GM23338 (cell line): Measurements from ENCODE around the gene ARRB1. TPM values are rescaled to one million over a fixed set of nuclear protein-coding genes. Genes with fewer than 3 reads are reported as not detected.

Experiments used
- ATAC-seq: fragments of 200-7000 bp; cut with Tn5 transposase; 3 replicates; pipeline ENCODE4 v1.9.1; 2020
- DNase-seq: peaks from one replicate; pipeline ENCODE4 v3.0.0-alpha.2; 2015; ENCODE audit warnings: low spot score
- H2AFZ ChIP-seq: fragments of 200-600 bp; sonication (generic); 2 replicates; pipeline ENCODE4 v1.8.0; 2016; ENCODE audit warnings: antibody characterized with exemption, mild to moderate bottlenecking, moderate library complexity
- H3F3A ChIP-seq: fragments of 200-600 bp; sonication (generic); replicated peaks from 2 replicates; pipeline ENCODE4 v1.8.0; 2017; ENCODE audit warnings: antibody characterized with exemption, mixed run types, low read depth
- H3K27ac ChIP-seq: fragments of 200-600 bp; sonication (generic); 2 replicates; pipeline ENCODE4 v1.6.1; 2016; ENCODE audit warnings: low read depth
- H3K27me3 ChIP-seq: fragments of 200-600 bp; sonication (generic); 2 replicates; pipeline ENCODE4 v1.8.0; 2016; ENCODE audit warnings: mild to moderate bottlenecking, mixed run types, moderate library complexity; ENCODE audit not compliant: insufficient read depth
- H3K36me3 ChIP-seq: fragments of 200-600 bp; sonication (generic); 2 replicates; pipeline ENCODE4 v1.8.0; 2016; ENCODE audit warnings: mild to moderate bottlenecking; ENCODE audit not compliant: insufficient read depth
- H3K4me1 ChIP-seq: fragments of 200-600 bp; sonication (generic); 2 replicates; pipeline ENCODE4 v1.8.0; 2016; ENCODE audit warnings: mild to moderate bottlenecking, moderate library complexity; ENCODE audit not compliant: insufficient read depth
- H3K4me2 ChIP-seq: fragments of 200-600 bp; sonication (generic); 2 replicates; pipeline ENCODE4 v1.7.1; 2017; ENCODE audit warnings: mixed run types
- H3K4me3 ChIP-seq: fragments of 200-600 bp; sonication (generic); 2 replicates; pipeline ENCODE4 v1.6.1; 2016; ENCODE audit warnings: mixed run types
- H3K79me2 ChIP-seq: fragments of 200-600 bp; sonication (generic); replicated peaks from 2 replicates; pipeline ENCODE4 v1.8.0; 2017; ENCODE audit warnings: mild to moderate bottlenecking; ENCODE audit not compliant: insufficient read depth
- H3K9me2 ChIP-seq: fragments of 200-600 bp; sonication (generic); 2 replicates; pipeline ENCODE4 v1.8.0; 2017; ENCODE audit not compliant: insufficient read depth
- H4K20me1 ChIP-seq: fragments of 200-600 bp; sonication (generic); replicated peaks from 2 replicates; pipeline ENCODE4 v1.8.0; 2017; ENCODE audit warnings: mild to moderate bottlenecking; ENCODE audit not compliant: insufficient read depth
- H3K27ac Mint-ChIP-seq: 2 replicates; pipeline ENCODE4 v1.8.0; 2020; ENCODE audit warnings: inconsistent platforms, mild to moderate bottlenecking, moderate library complexity, mixed read lengths
- H3K27me3 Mint-ChIP-seq: 3 replicates; pipeline ENCODE4 v1.8.0; 2022; ENCODE audit warnings: low read depth, mild to moderate bottlenecking, moderate library complexity, mixed read lengths, inconsistent platforms; ENCODE audit not compliant: insufficient read depth, poor library complexity
- H3K36me3 Mint-ChIP-seq: 3 replicates; pipeline ENCODE4 v1.8.0; 2021; ENCODE audit warnings: low read depth, mild to moderate bottlenecking, inconsistent platforms, moderate library complexity, mixed read lengths
- H3K4me1 Mint-ChIP-seq: 3 replicates; pipeline ENCODE4 v1.8.0; 2020; ENCODE audit warnings: mild to moderate bottlenecking, inconsistent platforms, mixed read lengths
- H3K4me3 Mint-ChIP-seq: 3 replicates; pipeline ENCODE4 v1.8.0; 2021; ENCODE audit warnings: moderate library complexity, mild to moderate bottlenecking, inconsistent platforms, mixed read lengths
- H3K9me3 Mint-ChIP-seq: 3 replicates; pipeline ENCODE4 v1.8.0; 2020; ENCODE audit warnings: moderate library complexity, mild to moderate bottlenecking, inconsistent platforms, mixed read lengths
- CREB1 ChIP-seq: fragments of 250-450 bp; sonication (Bioruptor Pico); IDR thresholded peaks from 2 replicates; pipeline ENCODE4 v1.5.0; 2020; ENCODE audit warnings: low read depth, mild to moderate bottlenecking, moderate library complexity
- CTCF ChIP-seq, 2 experiments: fragments of 200-600 bp in 1 of 2; sonication (generic) in 1 of 2; conservative IDR thresholded peaks; 2 replicates each; pipeline versions ENCODE4 v1.5.1 to v1.6.1; 2016 to 2017; ENCODE audit warnings: antibody characterized with exemption in 2 of 2, low read depth in 2 of 2, mild to moderate bottlenecking in 2 of 2, moderate library complexity in 1 of 2
- ETS1 ChIP-seq: IDR thresholded peaks from 2 replicates; pipeline ENCODE4 v1.6.1; 2016; ENCODE audit warnings: antibody characterized with exemption
- EZH2 ChIP-seq: fragments of 200-600 bp; sonication (generic); IDR thresholded peaks from one replicate; pipeline ENCODE4 v1.8.0; 2017; ENCODE audit warnings: antibody characterized with exemption, mild to moderate bottlenecking, low read depth; ENCODE audit not compliant: unreplicated experiment
- EZH2phosphoT487 ChIP-seq: fragments of 200-600 bp; sonication (generic); IDR thresholded peaks from one replicate; pipeline ENCODE4 v1.8.1; 2018; ENCODE audit warnings: antibody characterized with exemption; ENCODE audit not compliant: unreplicated experiment
- JUNB ChIP-seq: IDR thresholded peaks from one replicate; pipeline ENCODE4 v1.6.1; 2016; ENCODE audit warnings: antibody characterized with exemption; ENCODE audit not compliant: unreplicated experiment
- NANOG ChIP-seq: IDR thresholded peaks from 2 replicates; pipeline ENCODE4 v1.6.1; 2016; ENCODE audit warnings: antibody characterized with exemption, borderline replicate concordance
- POLR2AphosphoS5 ChIP-seq: IDR thresholded peaks from 2 replicates; pipeline ENCODE4 v1.6.1; 2016; ENCODE audit warnings: antibody characterized with exemption, low read depth
- STAT1 ChIP-seq: IDR thresholded peaks from one replicate; pipeline ENCODE4 v1.6.1; 2016; ENCODE audit warnings: antibody characterized with exemption; ENCODE audit not compliant: unreplicated experiment
- ZNF114 ChIP-seq: fragments of 250-450 bp; sonication (Bioruptor Pico); IDR thresholded peaks from 2 replicates; pipeline ENCODE4 v1.5.0; 2020; ENCODE audit warnings: mild to moderate bottlenecking, moderate library complexity
- ZNF462 ChIP-seq: fragments of 250-450 bp; sonication (Bioruptor Pico); IDR thresholded peaks from 2 replicates; pipeline ENCODE4 v1.5.0; 2020; ENCODE audit warnings: mild to moderate bottlenecking, moderate library complexity
- polyA plus RNA-seq: library from polyadenylated mRNA; unstranded; fragments of >200 nt; fragmentation: Nextera tagmentation; extraction: Ambion mirVana; gene quantifications from 2 replicates; pipeline ENCODE4 v1.2.1, GENCODE V29; 2016
- total RNA-seq: library from RNA; depleted of rRNA; stranded (reverse); fragments of >200 nt; shearing (Covaris generic); gene quantifications from 2 replicates; pipeline ENCODE4 v1.2.3, GENCODE V29; 2014

The ARRB1 gene
- total and polyA plus RNA-seq, 2 experiments from 2014 or later: 6.3 to 11.1 TPM

GRCh38 chr11:75389276-75389605, 37.8 kb upstream of the ARRB1 start:
- Histone ChIP-seq H4K20me1 (no peaks in the 10 kb centered on the region), H3K27ac (peak overlapping the region; percentile 45; the same call in 1 of the 2 replicates), H3K4me3 (no peak overlapping the region), H3K36me3 (no peaks in the 10 kb centered on the region), H3K27me3 (no peaks in the 10 kb centered on the region), H3K79me2 (no peaks in the 10 kb centered on the region), H3K4me2 (no peak overlapping the region), H3F3A (no peaks in the 10 kb centered on the region), H2AFZ (peak overlapping the region; percentile 92), H3K9me2 (no peaks in the 10 kb centered on the region), H3K4me1 (no peaks in the 10 kb centered on the region)
- H3K4me1 Mint-ChIP-seq: peaks cover 8% of the 10 kb centered on the region; the same call in 2 of the 3 replicates
- peaks cover 6% of the 10 kb centered on the region for H3K27me3 Mint-ChIP-seq
- no peaks in the 10 kb centered on the region for H3K36me3 Mint-ChIP-seq
- TF ChIP-seq JUNB: no peak
- no peak for TF ChIP-seq EZH2
- TF ChIP-seq CTCF (conservative IDR thresholded peaks at IDR 0.05; ENCODE audit: low read depth in 2 of 2): no peak
- no peak for TF ChIP-seq ZNF114 (CRISPR knock-in tag)
- no peak for TF ChIP-seq EZH2phosphoT487
- TF ChIP-seq CREB1: no peak
- TF ChIP-seq STAT1: no peak
- no peak for TF ChIP-seq ETS1
- no peak for TF ChIP-seq POLR2AphosphoS5
- no peak for TF ChIP-seq ZNF462 (CRISPR knock-in tag)
- no peak for TF ChIP-seq NANOG
- H3K9me3 Mint-ChIP-seq: no peaks in the 10 kb centered on the region
- no peak overlapping the region for H3K4me3 Mint-ChIP-seq
- DNase-seq: no peak
- ATAC-seq: no peak
- H3K27ac Mint-ChIP-seq: no peak overlapping the region
